HG02884 (cell line): ENCODE measurements around the gene RTN4R.
"Not testable (repeated sequence)": the region's sequence is repeated elsewhere in the genome, so short reads cannot be mapped to it uniquely, and the experiment has no call there.

Source experiments
- ATAC-seq: cut with Tn5 transposase; IDR thresholded peaks from one replicate; pipeline ENCODE4 v1.9.1; 2021; ENCODE audit warnings: mild to moderate bottlenecking, moderate library complexity; ENCODE audit not compliant: unreplicated experiment

Gene RTN4R

GRCh38 chr22:20272700-20273099 lies 4.6 kb upstream of the RTN4R start:
- ATAC-seq, result no peak

- ATAC-seq, result no peak
These were observed 4.1 kb upstream of the RTN4R start for GRCh38 chr22:20272174-20272573.

DNA sequence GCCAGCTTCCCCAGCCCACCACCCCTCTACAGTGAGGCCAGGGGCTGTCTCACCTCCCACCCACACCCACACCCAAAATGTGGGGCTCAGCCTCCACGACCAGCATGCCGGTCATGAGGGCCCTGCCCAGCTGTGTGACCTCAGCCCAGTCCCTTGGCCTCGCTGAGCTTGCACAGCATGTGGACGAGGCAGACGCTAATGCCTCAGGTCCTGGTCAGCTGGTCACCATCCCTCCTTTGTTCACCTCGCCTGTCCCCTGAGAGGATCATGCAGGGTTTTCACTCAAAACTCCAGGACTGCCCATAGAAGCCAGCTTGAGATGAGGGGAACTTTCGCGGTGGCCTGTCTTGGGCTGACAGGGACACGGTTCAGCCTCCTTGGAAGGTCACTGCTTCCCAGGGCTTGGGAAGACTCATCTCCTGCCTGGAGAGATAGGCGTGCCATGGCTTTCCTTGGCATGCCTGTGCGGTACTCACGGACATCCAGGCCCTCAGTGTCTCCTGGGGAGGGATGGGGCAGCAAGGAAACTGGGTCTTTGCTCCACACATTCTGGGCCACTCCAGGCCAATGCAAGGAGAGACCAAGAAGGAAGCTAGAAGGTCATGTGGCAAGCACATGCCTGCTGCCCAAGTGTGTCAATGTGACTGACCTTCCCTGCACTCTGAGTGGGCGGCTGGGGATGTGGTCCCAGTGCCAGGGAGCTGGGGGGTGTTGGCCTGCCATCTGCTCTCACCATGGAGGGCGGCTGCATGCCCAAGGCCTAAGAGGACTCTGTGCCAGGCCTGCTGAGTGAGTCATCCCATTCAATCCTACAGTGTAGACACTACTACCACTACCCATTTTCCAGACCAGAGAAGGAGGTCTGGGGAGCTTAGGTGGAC lies 3.2 kb upstream of the RTN4R start:
- no peak for ATAC-seq

DNA sequence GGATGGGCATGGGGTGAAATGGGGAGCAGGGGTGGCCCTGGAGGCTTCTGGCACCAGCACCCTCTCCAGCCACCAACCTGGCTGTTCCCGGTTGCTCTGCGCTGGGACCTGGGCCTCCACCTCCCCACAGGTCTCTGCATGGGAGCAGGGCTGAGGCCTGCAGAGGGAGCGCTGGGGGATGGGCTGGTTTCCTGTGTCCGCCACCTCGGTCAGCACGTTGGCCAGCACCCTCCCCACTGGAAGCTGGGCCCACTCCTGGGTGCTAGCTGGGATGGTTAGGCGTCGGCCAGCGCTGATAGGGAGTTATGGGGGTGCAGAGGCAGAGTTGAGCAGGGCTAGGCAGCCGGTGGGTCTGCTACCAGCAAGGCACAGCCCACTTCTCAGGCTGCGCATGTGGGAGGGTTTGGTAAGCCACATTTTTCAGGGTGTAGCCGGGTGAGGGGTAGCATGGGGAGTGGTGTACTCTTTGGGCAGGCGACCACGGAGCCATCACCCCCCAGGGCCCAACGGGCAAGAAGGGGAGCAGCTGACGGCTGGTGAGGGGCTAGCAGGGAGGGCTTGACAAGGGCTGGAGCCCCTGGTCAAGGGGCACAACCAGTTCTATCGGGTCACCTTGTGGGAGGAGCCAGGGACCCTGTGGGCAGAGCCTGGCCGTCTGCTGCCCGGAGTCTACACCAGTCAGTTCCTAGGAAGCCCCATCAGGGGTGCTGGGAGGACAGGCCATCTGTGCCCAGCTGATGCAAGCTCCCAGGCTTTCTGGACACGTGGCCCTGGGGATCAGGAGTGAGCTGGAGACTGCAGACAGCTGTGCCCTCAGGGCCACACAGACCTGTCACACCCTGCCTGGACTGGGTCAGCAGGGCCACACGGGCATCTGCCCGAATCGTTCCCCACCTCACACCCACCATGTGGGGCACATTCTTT lies 2.3 kb upstream of the RTN4R start:
- ATAC-seq, result not testable (repeated sequence)

- not testable (repeated sequence) for ATAC-seq
These were observed 1.6 kb upstream of the RTN4R start for GRCh38 chr22:20269673-20270072.

- ATAC-seq, result not testable (repeated sequence)
These were observed 1.1 kb upstream of the RTN4R start for GRCh38 chr22:20269201-20269600.

DNA sequence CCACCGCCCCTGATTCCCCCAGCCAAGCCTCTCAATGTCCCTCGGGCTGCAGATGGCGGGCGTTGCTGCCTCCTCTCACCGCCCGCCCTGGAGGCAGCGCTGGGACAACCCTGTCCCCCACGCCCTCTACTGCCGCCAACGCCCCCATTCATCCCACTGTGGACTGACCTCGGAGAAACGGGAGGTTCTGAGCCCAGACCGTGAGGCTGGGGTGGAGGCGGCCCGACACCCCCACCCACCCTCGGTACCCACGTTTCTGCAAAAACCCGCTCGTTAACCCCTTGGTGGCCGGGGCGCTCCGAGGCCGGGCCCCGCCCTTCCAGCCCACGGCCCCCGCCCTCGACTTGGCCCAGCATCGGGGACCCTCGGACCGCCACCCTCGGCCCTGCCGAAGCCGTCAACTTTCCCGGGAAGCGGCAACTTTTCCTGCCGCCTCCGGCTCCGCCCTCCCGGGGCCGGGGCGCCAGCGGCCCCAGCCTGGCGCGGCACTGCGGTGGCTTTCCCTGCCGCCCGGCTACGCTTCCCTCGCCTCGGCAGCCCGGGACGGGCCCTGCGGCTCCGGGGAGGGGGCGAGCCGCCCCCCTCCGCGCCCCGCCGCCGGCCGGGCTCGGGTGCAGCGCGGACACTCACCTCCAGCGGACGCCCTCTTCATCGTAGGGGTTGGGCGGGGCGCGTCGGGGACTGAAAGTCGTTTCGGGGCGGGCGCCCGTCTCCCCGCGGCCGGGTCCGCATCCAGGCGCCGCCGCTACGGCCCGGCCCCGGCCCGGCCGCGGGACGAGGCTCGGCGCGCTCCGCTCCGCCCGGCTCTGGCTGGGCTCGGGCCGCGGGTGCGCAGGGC lies 458 bp downstream of the RTN4R start:
- ATAC-seq, result no peak

GRCh38 chr22:20266667-20267440 lies 1.3 kb downstream of the RTN4R start:
- not testable (repeated sequence) for ATAC-seq

- ATAC-seq, result not testable (repeated sequence)
These were observed 2.1 kb downstream of the RTN4R start for GRCh38 chr22:20265772-20266666.

DNA sequence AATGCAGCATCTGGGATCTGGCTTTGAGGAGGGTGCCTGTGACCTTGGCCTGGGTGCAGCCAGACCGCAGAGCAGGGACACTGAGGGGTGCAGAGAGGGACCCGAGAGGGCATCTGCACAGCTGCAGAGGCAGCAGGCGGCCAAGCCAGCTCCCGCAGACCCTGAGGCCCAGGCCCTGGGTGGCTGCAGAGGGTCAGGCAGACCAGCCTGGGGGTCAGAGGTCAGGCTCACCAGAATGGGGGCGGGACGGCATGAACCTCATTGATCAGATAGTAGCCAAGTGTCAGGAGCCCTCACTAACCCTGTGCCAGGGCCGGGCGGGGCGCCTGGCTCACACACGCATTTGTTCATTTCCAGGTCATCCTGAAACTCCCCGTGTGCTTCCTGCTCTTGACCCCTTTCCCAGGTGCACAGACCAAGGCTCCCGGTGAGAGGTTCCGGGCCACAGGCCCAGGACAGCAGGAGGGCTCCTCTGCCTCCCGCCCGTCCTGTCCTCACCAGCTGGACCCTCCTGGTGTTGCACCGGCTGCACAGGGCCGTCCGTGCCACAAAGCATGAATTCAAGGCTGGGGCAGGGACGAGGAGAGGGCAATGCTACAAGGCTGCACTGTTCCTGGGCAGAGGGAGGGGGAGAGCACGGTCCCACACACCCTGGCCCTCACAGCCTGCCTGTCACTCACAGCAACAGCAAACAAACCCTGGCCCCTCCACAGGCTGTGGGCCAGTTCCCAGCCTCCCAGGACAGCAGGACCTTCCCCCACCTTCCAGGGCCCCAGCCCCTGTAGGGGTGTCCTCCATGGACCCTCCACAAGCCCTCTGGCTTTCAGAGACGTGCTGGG lies 3.3 kb downstream of the RTN4R start:
- ATAC-seq, result no peak

DNA sequence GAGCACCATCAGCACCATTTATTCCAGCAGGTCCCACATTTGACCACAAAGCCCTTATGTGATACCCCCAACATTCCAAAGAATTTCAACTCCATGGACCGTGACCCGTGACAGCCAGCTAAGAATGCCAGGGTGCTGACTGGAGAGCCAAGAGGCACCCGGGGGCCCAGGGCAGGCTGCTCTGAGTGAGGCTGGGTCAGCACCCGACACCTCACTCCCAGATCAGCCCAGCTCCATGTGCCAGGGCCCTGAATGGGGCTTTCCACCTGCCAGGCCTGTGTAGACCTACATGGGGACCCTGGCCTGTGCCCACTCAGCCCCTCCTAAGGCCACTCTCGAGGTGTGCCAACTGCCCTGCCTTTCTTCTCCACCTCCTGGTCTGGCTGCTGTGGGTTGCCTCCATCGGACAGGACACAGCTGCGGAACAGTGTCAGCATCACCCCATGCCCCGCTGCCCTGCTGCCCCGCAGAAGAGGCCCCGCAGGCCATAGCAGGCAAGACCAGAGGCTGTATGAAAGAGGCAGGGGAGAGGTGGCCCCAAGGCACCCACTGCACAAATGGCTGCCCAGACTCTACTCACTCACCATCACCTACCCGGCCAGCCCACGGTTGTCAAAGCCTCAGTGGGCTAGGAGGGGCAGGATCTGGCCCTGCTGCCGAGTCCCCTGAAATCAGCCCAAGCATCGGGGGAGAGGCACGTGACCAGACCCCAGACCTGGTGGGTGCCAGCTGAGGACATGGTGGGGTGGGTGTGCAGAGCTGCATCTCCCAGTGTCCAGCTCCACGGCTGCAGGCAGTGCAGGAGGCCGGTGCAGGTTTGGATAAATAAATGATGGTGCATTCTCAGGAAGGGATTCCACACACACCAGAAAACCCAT lies 4.5 kb downstream of the RTN4R start:
- not testable (repeated sequence) for ATAC-seq

GRCh38 chr22:20262582-20263147 lies 5.5 kb downstream of the RTN4R start:
- no peak for ATAC-seq

DNA sequence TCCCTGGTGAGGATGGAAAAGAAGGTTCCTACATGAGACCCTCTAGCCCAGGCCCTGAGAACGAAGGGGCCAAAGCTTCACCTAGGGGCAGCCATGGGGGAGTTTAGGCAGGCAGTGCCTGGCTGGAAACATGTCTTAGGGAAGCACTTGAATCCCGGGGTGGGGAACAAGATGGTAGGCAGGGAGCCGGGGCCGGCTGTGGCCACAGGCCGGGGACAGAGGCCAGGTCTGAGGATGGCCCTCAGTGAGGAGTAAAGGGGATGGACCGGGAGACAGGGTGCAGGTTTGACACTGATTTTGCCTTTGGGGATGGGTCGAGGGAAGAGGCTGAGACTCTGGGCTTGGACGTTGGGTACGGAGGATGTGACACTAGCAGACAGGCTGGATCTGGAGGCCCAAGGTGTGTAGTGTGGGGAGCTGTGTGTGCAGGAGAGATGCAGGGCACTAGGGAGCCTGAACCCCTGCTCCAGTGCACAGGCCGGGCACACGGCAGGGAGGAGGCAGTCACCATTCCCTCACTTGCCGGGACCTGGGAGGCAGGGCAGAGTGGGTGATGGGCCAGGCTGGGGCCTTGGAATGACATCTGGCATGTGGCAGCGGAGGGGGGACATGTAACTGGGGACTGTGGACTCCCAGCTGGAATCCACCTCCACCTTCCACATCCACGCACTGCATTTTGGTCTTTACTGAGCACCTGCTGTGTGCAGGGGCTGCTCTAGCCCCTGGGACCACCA lies 6.1 kb downstream of the RTN4R start:
- ATAC-seq, result no peak

DNA sequence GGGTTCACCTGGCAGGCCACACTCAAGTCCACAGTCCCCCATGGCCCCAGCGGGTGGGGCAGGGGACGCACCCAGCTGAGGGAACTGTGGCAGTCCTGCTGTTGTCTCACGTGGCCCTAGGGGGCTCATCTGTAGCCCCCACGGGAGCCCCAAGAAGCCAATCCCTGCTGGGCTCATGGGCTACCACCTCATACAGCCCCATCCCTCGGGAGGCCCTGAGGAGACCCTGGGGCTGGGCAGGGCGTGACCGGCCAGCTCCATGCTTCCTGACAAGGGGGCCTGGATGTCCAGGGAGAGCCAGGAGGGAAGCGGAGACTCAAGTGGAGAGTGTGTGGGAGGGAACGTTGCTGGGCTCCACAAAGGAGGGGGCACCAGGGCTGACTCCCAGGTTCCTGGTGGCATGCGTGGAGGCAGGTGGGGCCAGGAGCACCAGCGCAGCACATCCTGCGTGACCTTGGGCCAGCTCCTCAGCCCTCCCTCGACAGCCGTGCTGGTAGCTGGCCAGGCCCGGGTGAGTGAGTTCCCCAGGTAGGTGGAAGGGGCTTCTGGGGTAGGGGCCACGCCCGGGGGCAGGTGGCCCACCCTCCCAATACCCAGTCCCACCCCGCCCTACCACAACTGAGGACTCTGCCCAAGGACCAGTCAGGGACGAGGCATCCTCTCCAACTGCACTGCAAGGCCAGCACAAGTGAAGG lies 7.9 kb downstream of the RTN4R start:
- no peak for ATAC-seq

- no peak for ATAC-seq
These were observed 8.8 kb downstream of the RTN4R start for GRCh38 chr22:20259327-20259688.
